WTC11 (cell line): ENCODE data around the gene SYNDIG1. TPM values are rescaled to one million over a fixed set of nuclear protein-coding genes. Genes with fewer than 3 reads are reported as not detected.

Experiments
- ATAC-seq: fragments of 200-7000 bp; cut with Tn5 transposase; 2 replicates; pipeline ENCODE4 v1.10.0; 2021; ENCODE audit warnings: mild to moderate bottlenecking, moderate library complexity
- CTCF ChIA-PET: fragments of 300-600 bp; sonication (Branson Sonifier 250); formaldehyde crosslinking; loops from one replicate; lab custom pipeline; 2021; ENCODE audit warnings: antibody characterized with exemption; lab: Charles Lee
- POLR2A ChIA-PET: fragments of 350-600 bp; sonication (Branson Sonifier 250); formaldehyde crosslinking; loops from one replicate; lab custom pipeline; 2021; ENCODE audit warnings: antibody characterized with exemption; lab: Charles Lee
- DNase-seq: peaks from one replicate; pipeline ENCODE4 v3.0.0; 2021; ENCODE audit warnings: low spot score
- H3K27ac Mint-ChIP-seq: 2 replicates; pipeline ENCODE4 v1.8.0; 2021; ENCODE audit warnings: mixed read lengths
- H3K27me3 Mint-ChIP-seq: 2 replicates; pipeline ENCODE4 v1.8.0; 2021; ENCODE audit warnings: low read depth, mild to moderate bottlenecking, moderate library complexity, mixed read lengths
- H3K36me3 Mint-ChIP-seq: 2 replicates; pipeline ENCODE4 v1.8.0; 2021; ENCODE audit warnings: mixed read lengths
- H3K4me1 Mint-ChIP-seq: 2 replicates; pipeline ENCODE4 v1.8.0; 2022; ENCODE audit warnings: mixed read lengths
- H3K4me3 Mint-ChIP-seq: 2 replicates; pipeline ENCODE4 v1.8.0; 2021; ENCODE audit warnings: mild to moderate bottlenecking, moderate library complexity, mixed read lengths
- H3K9me3 Mint-ChIP-seq: 2 replicates; pipeline ENCODE4 v1.8.0; 2021; ENCODE audit warnings: mixed read lengths
- CBFB ChIP-seq: sonication (generic); formaldehyde crosslinking; IDR thresholded peaks from 2 replicates; pipeline ENCODE4 v1.8.1; 2022; ENCODE audit warnings: mild to moderate bottlenecking, low read depth, missing genetic modification reagents
- E2F5 ChIP-seq: sonication (generic); formaldehyde crosslinking; IDR thresholded peaks from 2 replicates; pipeline ENCODE4 v1.8.1; 2022; ENCODE audit warnings: mild to moderate bottlenecking, moderate library complexity, missing genetic modification reagents
- GTF2I ChIP-seq: fragments of 250-450 bp; sonication (Bioruptor Pico); conservative IDR thresholded peaks from 2 replicates; pipeline ENCODE4 v1.4.0; 2021; ENCODE audit warnings: mild to moderate bottlenecking
- HMGA2 ChIP-seq: fragments of 250-450 bp; sonication (Bioruptor Pico); IDR thresholded peaks from 2 replicates; pipeline ENCODE4 v1.4.0; 2021; ENCODE audit warnings: mild to moderate bottlenecking, moderate library complexity
- IRF2 ChIP-seq: sonication (generic); formaldehyde crosslinking; IDR thresholded peaks from 2 replicates; pipeline ENCODE4 v1.8.0; 2022; ENCODE audit warnings: low read depth, missing genetic modification reagents, borderline replicate concordance
- MYBL2 ChIP-seq: sonication (generic); formaldehyde crosslinking; IDR thresholded peaks from 2 replicates; pipeline ENCODE4 v1.8.1; 2023; ENCODE audit warnings: mild to moderate bottlenecking, moderate library complexity, missing genetic modification reagents
- NFYB ChIP-seq: sonication (generic); formaldehyde crosslinking; conservative IDR thresholded peaks from 2 replicates; pipeline ENCODE4 v1.8.0; 2022; ENCODE audit warnings: low read depth, missing genetic modification reagents
- NR2C2 ChIP-seq: sonication (generic); formaldehyde crosslinking; IDR thresholded peaks from 2 replicates; pipeline ENCODE4 v1.8.0; 2022; ENCODE audit warnings: mild to moderate bottlenecking, missing genetic modification reagents
- TCF7 ChIP-seq: sonication (generic); formaldehyde crosslinking; IDR thresholded peaks from 2 replicates; pipeline ENCODE4 v1.8.0; 2022; ENCODE audit warnings: mild to moderate bottlenecking, low read depth, missing genetic modification reagents, moderate library complexity
- TEAD4 ChIP-seq: sonication (generic); formaldehyde crosslinking; IDR thresholded peaks from 2 replicates; pipeline ENCODE4 v1.8.0; 2022; ENCODE audit warnings: mild to moderate bottlenecking, missing genetic modification reagents
- ZBTB21 ChIP-seq: sonication (generic); formaldehyde crosslinking; IDR thresholded peaks from 2 replicates; pipeline ENCODE4 v1.8.1; 2023; ENCODE audit warnings: mild to moderate bottlenecking, missing genetic modification reagents, borderline replicate concordance
- ZNF423 ChIP-seq: fragments of 250-450 bp; sonication (Bioruptor Pico); IDR thresholded peaks from 2 replicates; pipeline ENCODE4 v2.1.2; 2022; ENCODE audit warnings: mild to moderate bottlenecking, moderate library complexity
- ZNF512 ChIP-seq: sonication (generic); formaldehyde crosslinking; IDR thresholded peaks from 2 replicates; pipeline ENCODE4 v1.8.1; 2022; ENCODE audit warnings: missing genetic modification reagents, borderline replicate concordance
- ZNF671 ChIP-seq: fragments of 250-450 bp; sonication (Bioruptor Pico); IDR thresholded peaks from 2 replicates; pipeline ENCODE4 v1.8.0; 2021; ENCODE audit warnings: mild to moderate bottlenecking
- total RNA-seq: library from RNA; stranded (reverse); gene quantifications from 3 replicates; pipeline ENCODE4 v1.2.3, GENCODE V29; 2021
- TF ChIP-seq, protein P1 (sequence below): fragments of 250-450 bp; sonication (Bioruptor Pico); IDR thresholded peaks from 2 replicates; pipeline ENCODE4 v1.9.0; 2021; ENCODE audit warnings: mild to moderate bottlenecking, borderline replicate concordance
- TF ChIP-seq, protein P2 (sequence below): fragments of 200-600 bp; IDR thresholded peaks from 2 replicates; pipeline ENCODE4 v1.8.0; 2022; ENCODE audit warnings: antibody characterized with exemption

Gene SYNDIG1
- total RNA-seq, 1 experiment from 2014 or later = 6.4 TPM

- TF ChIP-seq, protein P1, sequence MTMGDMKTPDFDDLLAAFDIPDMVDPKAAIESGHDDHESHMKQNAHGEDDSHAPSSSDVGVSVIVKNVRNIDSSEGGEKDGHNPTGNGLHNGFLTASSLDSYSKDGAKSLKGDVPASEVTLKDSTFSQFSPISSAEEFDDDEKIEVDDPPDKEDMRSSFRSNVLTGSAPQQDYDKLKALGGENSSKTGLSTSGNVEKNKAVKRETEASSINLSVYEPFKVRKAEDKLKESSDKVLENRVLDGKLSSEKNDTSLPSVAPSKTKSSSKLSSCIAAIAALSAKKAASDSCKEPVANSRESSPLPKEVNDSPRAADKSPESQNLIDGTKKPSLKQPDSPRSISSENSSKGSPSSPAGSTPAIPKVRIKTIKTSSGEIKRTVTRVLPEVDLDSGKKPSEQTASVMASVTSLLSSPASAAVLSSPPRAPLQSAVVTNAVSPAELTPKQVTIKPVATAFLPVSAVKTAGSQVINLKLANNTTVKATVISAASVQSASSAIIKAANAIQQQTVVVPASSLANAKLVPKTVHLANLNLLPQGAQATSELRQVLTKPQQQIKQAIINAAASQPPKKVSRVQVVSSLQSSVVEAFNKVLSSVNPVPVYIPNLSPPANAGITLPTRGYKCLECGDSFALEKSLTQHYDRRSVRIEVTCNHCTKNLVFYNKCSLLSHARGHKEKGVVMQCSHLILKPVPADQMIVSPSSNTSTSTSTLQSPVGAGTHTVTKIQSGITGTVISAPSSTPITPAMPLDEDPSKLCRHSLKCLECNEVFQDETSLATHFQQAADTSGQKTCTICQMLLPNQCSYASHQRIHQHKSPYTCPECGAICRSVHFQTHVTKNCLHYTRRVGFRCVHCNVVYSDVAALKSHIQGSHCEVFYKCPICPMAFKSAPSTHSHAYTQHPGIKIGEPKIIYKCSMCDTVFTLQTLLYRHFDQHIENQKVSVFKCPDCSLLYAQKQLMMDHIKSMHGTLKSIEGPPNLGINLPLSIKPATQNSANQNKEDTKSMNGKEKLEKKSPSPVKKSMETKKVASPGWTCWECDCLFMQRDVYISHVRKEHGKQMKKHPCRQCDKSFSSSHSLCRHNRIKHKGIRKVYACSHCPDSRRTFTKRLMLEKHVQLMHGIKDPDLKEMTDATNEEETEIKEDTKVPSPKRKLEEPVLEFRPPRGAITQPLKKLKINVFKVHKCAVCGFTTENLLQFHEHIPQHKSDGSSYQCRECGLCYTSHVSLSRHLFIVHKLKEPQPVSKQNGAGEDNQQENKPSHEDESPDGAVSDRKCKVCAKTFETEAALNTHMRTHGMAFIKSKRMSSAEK (CRISPR knock-in tag) = no peak
- TF ChIP-seq ZBTB21 (CRISPR knock-in tag) (no peak), NR2C2 (no peak), TCF7 (CRISPR knock-in tag) (no peak), HMGA2 (no peak), TEAD4 (CRISPR knock-in tag) (no peak), CBFB (CRISPR knock-in tag) (no peak), ZNF423 (CRISPR knock-in tag) (no peak), GTF2I (CRISPR knock-in tag) (no peak)
Measured at GRCh38 chr20:24670981-24671380, 201.6 kb downstream of the SYNDIG1 start (continued).

- Mint-ChIP-seq H3K27ac (no peak overlapping the region), H3K36me3 (no peaks in the 10 kb centered on the region), H3K27me3 (no peaks in the 10 kb centered on the region), H3K4me3 (no peak overlapping the region), H3K9me3 (no peaks in the 10 kb centered on the region), H3K4me1 (0 out of 2 replicates have a peak, but pooled peaks cover 4% of the 10 kb centered on the region)
- DNase-seq (no peak), ATAC-seq (no peak)
- POLR2A ChIA-PET = no interaction called here
- TF ChIP-seq IRF2 (no peak), NFYB (CRISPR knock-in tag) (no peak), MYBL2 (CRISPR knock-in tag) (no peak), E2F5 (CRISPR knock-in tag) (no peak), ZNF671 (CRISPR knock-in tag) (no peak), ZNF512 (CRISPR knock-in tag) (no peak)
- TF ChIP-seq, protein P2, sequence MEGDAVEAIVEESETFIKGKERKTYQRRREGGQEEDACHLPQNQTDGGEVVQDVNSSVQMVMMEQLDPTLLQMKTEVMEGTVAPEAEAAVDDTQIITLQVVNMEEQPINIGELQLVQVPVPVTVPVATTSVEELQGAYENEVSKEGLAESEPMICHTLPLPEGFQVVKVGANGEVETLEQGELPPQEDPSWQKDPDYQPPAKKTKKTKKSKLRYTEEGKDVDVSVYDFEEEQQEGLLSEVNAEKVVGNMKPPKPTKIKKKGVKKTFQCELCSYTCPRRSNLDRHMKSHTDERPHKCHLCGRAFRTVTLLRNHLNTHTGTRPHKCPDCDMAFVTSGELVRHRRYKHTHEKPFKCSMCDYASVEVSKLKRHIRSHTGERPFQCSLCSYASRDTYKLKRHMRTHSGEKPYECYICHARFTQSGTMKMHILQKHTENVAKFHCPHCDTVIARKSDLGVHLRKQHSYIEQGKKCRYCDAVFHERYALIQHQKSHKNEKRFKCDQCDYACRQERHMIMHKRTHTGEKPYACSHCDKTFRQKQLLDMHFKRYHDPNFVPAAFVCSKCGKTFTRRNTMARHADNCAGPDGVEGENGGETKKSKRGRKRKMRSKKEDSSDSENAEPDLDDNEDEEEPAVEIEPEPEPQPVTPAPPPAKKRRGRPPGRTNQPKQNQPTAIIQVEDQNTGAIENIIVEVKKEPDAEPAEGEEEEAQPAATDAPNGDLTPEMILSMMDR = no peak
- CTCF ChIA-PET = no interaction called here
Measured at GRCh38 chr20:24672181-24672880, 202.9 kb downstream of the SYNDIG1 start.
